ENCODE data around the gene MLLT3.

The MLLT3 gene

GRCh38 chr9:20538956-20539355 lies 83.3 kb downstream of the MLLT3 start:
- Histone ChIP-seq H3K4me3 (ENCODE audit: low read depth in 1 of 2, low read length in 2 of 2) (no peak overlapping the region), H2AFZ (ENCODE audit: low read depth, low read length) (no peak overlapping the region), H3K79me2 (ENCODE audit: insufficient read depth, low read length) (peaks cover 72% of the 10 kb centered on the region), H4K20me1 (ENCODE audit: insufficient read depth, low read length) (0 out of 2 replicates have a peak, but pooled peaks cover 2% of the 10 kb centered on the region), H3K4me1 (ENCODE audit: insufficient read depth, low read length) (no peaks in the 10 kb centered on the region), H3K27ac (ENCODE audit: low read length) (no peak overlapping the region), H3K36me3 (ENCODE audit: insufficient read depth, low read length) (peaks cover 18% of the 10 kb centered on the region; the same call in 1 of the 2 replicates), H3K9me3 (ENCODE audit: insufficient read depth, low read length, severe bottlenecking) (peaks cover 24% of the 10 kb centered on the region), H3K27me3 (ENCODE audit: insufficient read depth, low read length, poor library complexity) (no peaks in the 10 kb centered on the region), H3K9ac (ENCODE audit: low read depth, low read length) (no peak overlapping the region), H3K4me2 (ENCODE audit: insufficient read depth, low read length) (no peak overlapping the region)
- DNase-seq (no peak), ATAC-seq (ENCODE audit: insufficient read depth, low read depth) (no peak)
- TF ChIP-seq CTCF (IDR thresholded peaks at IDR 0.05; ENCODE audit: borderline replicate concordance, extremely low read depth, low read length, poor library complexity, severe bottlenecking) = no peak

- H3K27me3 ChIP-seq (ENCODE audit: insufficient read depth, low read length, poor library complexity) = no peaks in the 10 kb centered on the region
These were observed 84.2 kb downstream of the MLLT3 start for GRCh38 chr9:20538092-20538491.

GRCh38 chr9:20537294-20537693 lies 85.0 kb downstream of the MLLT3 start:
- H3K4me1 ChIP-seq (ENCODE audit: insufficient read depth, low read length) = no peaks in the 10 kb centered on the region
- ATAC-seq (ENCODE audit: insufficient read depth, low read depth) = no peak
- no peak overlapping the region for H3K9ac ChIP-seq (ENCODE audit: low read depth, low read length)
- no peak for DNase-seq
- H4K20me1 ChIP-seq (ENCODE audit: insufficient read depth, low read length) = peaks cover 4% of the 10 kb centered on the region; the same call in 1 of the 2 replicates
- H3K27ac ChIP-seq (ENCODE audit: low read length) = no peak overlapping the region
- H2AFZ ChIP-seq (ENCODE audit: low read depth, low read length) = no peak overlapping the region
- peaks cover 82% of the 10 kb centered on the region for H3K79me2 ChIP-seq (ENCODE audit: insufficient read depth, low read length)
- no peak for TF ChIP-seq CTCF (IDR thresholded peaks at IDR 0.05; ENCODE audit: borderline replicate concordance, extremely low read depth, low read length, poor library complexity, severe bottlenecking)
- no peak for TF ChIP-seq EZH2 (IDR thresholded peaks at IDR 0.05; ENCODE audit: borderline replicate concordance, low read depth, low read length, severe bottlenecking)
- no peak overlapping the region for H3K4me3 ChIP-seq (ENCODE audit: low read depth in 1 of 2, low read length in 2 of 2)
- H3K27me3 ChIP-seq (ENCODE audit: insufficient read depth, low read length, poor library complexity) = no peaks in the 10 kb centered on the region
- H3K9me3 ChIP-seq (ENCODE audit: insufficient read depth, low read length, severe bottlenecking) = peaks cover 24% of the 10 kb centered on the region
- no peak overlapping the region for H3K4me2 ChIP-seq (ENCODE audit: insufficient read depth, low read length)
- H3K36me3 ChIP-seq (ENCODE audit: insufficient read depth, low read length) = peaks cover 18% of the 10 kb centered on the region; the same call in 1 of the 2 replicates

More at GRCh38 chr9:20538092-20538491, 84.2 kb downstream of the MLLT3 start:
- H2AFZ ChIP-seq (ENCODE audit: low read depth, low read length) = no peak overlapping the region
- H3K79me2 ChIP-seq (ENCODE audit: insufficient read depth, low read length) = peaks cover 76% of the 10 kb centered on the region
- H3K4me3 ChIP-seq (ENCODE audit: low read depth in 1 of 2, low read length in 2 of 2) = no peak overlapping the region
- H3K9ac ChIP-seq (ENCODE audit: low read depth, low read length) = no peak overlapping the region
- H3K27ac ChIP-seq (ENCODE audit: low read length) = no peak overlapping the region
- DNase-seq (no peak), ATAC-seq (ENCODE audit: insufficient read depth, low read depth) (no peak)
- TF ChIP-seq EZH2 (IDR thresholded peaks at IDR 0.05; ENCODE audit: borderline replicate concordance, low read depth, low read length, severe bottlenecking) = no peak
- no peak for TF ChIP-seq CTCF (IDR thresholded peaks at IDR 0.05; ENCODE audit: borderline replicate concordance, extremely low read depth, low read length, poor library complexity, severe bottlenecking)
- 0 out of 2 replicates have a peak, but pooled peaks cover 2% of the 10 kb centered on the region for H4K20me1 ChIP-seq (ENCODE audit: insufficient read depth, low read length)
- H3K9me3 ChIP-seq (ENCODE audit: insufficient read depth, low read length, severe bottlenecking) = peaks cover 24% of the 10 kb centered on the region
- H3K4me2 ChIP-seq (ENCODE audit: insufficient read depth, low read length) = no peak overlapping the region
- peaks cover 18% of the 10 kb centered on the region; the same call in 1 of the 2 replicates for H3K36me3 ChIP-seq (ENCODE audit: insufficient read depth, low read length)
- no peaks in the 10 kb centered on the region for H3K4me1 ChIP-seq (ENCODE audit: insufficient read depth, low read length)

All from DND-41 (cell line).